ENCODE data around the gene NECTIN2.
"Not testable (repeated sequence)": the region's sequence is repeated elsewhere in the genome, so short reads cannot be mapped to it uniquely, and the experiment has no call there.

Gene NECTIN2

DNA sequence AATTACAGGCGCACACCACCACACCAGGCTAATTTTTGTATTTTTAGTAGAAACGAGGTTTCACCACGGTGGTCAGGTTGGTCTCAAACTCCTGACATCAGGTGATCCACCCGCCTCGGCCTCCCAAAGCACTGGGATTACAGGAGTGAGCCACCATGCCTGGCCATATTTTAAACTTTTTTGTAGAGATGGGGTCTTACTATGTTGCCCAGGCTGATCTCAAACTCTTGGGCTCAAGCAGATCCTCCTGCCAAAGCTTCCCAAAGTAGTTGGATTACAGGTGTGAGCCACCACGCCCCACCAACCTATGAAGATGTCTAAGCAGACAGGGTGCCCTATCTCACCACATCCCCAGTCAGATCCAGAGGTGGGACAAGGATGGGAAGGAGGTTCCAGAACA, 65.8 kb downstream of the NECTIN2 start:
- DNase-seq, result not testable (repeated sequence)

DNA sequence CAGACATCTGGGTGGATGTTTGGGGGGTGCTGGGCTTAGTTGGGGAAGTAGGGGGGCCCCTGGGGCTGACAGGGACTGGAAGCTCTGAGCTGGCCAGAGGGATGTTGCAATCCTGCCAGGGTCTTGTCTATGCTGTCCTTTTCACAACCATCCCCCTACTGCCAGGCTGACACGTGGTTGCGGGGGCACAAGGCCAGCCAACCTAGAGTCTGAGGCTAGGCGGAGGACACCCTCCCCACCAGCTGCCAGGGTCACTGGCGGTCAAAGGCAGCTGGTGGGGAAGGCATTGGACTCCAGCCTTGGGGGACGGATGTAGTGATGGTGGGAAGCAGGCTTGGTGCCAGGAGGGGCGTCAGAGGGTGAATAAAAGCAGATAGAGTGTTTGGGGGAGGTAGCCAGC, 66.8 kb downstream of the NECTIN2 start:
- no peak for DNase-seq

GRCh38 chr19:44913512-44914432, 67.7 kb downstream of the NECTIN2 start:
- not testable (repeated sequence) for DNase-seq

DNA sequence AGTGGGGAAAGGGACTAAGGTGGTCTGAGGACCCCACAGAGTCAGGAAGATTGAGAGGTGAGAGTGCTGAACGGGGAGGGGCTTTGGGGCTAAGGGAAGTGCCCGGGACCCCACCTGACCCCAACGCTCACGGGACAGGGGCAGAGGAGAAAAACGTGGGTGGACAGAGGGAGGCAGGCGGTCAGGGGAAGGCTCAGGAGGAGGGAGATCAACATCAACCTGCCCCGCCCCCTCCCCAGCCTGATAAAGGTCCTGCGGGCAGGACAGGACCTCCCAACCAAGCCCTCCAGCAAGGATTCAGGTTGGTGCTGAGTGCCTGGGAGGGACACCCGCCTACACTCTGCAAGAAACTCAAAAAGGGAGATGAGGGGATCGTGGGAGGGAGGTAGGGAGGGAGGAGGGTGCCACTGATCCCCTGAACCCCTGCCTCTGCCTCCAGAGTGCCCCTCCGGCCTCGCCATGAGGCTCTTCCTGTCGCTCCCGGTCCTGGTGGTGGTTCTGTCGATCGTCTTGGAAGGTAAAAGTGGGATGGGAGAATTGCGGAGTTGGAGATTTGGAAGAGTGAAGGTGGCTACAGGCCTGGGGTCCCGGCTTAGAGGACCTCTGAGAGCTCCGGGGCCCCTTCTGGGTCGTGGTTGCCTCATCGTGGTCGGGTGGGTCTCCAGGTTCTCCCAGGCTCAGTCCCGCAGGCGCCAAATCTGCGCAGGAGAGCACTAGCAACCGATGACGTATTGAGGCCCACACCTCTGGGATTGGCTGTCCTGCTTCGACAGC, 68.5 kb downstream of the NECTIN2 start, which contains the start of gene APOC1:
Gene APOC1 (plus strand): TSS at position 176 of the 774 bp plus-strand sequence. CDS start 284 bp downstream, at position 460.
- DNase-seq, result peak; percentile 25

- DNase-seq, result no peak
These were observed 78.2 kb downstream of the NECTIN2 start for GRCh38 chr19:44924243-44924725.

DNA sequence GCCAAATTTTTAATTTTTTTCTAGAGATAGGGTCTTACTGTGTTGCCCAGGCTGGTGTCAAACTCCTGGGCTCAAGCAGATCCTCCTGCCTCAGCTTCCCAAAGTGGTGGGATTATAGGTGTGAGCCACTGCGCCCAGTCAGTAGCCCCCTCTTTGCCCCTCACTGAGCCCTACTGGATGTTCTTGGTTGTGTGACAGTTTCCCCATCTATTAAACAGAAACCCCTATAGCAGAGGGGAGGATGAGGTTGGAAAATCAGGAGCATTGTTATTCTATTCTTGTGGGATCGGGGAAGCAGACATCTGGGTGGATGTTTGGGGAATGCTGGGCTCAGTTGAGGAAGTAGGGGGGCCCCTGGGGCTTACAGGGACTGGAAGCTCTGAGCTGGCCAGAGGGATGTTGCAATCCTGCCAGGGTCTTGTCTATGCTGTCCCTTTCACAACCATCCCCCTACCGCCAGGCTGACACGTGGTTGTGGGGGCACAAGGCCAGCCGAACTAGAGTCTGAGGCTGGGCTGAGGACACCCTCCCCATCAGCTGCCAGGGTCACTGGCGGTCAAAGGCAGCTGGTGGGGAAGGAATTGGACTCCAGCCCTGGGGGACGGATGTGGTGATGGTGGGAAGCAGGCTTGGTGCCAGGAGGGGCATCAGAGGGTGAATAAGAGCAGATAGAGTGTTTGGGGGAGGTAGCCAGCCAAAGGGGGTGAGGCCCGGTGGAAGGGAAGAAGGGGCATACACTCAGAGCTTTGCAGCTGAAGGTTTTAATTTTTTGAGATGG, 79.2 kb downstream of the NECTIN2 start:
- DNase-seq, result no peak

GRCh38 chr19:44926245-44927077, 80.4 kb downstream of the NECTIN2 start:
- DNase-seq, result not testable (repeated sequence)

- DNase-seq, result no peak
These were observed 81.6 kb downstream of the NECTIN2 start for GRCh38 chr19:44927746-44928145.

DNA sequence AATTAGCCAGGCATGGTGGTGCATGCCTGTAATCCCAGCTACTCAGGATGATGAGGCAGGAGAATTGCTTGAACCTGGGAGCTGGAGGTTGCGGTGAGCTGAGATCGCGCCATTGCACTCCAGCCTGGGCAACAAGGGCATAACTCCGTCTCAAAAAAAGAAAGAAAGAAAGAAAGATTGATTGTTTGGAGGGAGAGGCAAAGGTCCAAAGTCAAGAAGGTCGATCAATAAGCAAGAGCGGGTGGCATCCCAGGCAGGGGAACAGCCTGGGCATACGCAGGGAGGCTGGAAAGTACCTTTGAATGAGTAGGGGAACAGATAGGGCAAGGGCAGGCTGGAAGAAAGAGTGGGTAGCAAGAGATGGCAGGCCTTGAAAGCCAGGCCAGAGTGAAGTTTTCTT, 84.0 kb downstream of the NECTIN2 start:
- DNase-seq, result no peak

- DNase-seq, result no peak
These were observed 85.4 kb downstream of the NECTIN2 start for GRCh38 chr19:44931541-44931940.

Measured in NCI-H1436 treated with DMSO at 0.1 percent for 48 hours (cell line).